ENCODE results near the gene IL23R.

IL23R gene

DNA sequence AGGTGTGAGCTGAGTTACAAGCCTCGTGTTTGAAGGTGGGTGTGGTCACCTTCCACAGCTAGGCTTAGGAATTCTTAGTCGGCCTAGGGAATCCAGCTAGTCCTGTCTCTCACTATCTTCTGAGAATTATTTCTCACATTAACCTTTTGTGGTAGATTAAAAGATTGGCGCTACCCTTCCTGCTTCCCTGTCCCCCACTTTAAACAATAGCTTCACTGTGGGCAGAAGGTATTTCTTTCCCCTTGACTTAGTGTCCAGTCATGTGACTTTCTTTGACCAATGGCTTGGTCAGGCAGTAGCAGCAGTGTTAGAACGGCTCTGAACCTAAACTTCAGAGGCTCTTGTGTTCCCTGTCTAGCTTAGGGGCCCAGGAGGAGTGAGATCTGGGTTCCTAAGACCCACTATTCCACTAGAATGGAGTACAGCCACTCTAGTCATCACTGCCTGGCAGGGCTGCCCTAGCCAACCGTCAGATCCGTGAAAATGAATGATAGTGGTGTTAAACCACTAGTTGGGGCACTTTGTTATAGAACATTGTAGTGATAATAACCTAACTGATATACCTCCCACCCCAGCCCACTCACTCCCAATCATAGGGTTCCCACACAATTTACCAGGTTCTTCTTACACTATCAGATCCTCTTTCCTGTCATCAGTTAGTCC is 17.6 kb upstream of the IL23R start:
- TF ChIP-seq Cebpa-rat (IDR thresholded peaks at IDR 0.05): no peak
- H3K4me2 ChIP-seq: no peak overlapping the region
- H3K27ac ChIP-seq: no peak overlapping the region
- H3K27me3 ChIP-seq: no peaks in the 10 kb centered on the region
- H4K20me1 ChIP-seq: no peaks in the 10 kb centered on the region
- H3K9me3 ChIP-seq: no peaks in the 10 kb centered on the region
- H3K4me1 ChIP-seq: no peaks in the 10 kb centered on the region
- no peak overlapping the region for H3K4me3 ChIP-seq
- no peak overlapping the region for H3K9ac ChIP-seq
- H3K36me3 ChIP-seq: no peaks in the 10 kb centered on the region

DNA sequence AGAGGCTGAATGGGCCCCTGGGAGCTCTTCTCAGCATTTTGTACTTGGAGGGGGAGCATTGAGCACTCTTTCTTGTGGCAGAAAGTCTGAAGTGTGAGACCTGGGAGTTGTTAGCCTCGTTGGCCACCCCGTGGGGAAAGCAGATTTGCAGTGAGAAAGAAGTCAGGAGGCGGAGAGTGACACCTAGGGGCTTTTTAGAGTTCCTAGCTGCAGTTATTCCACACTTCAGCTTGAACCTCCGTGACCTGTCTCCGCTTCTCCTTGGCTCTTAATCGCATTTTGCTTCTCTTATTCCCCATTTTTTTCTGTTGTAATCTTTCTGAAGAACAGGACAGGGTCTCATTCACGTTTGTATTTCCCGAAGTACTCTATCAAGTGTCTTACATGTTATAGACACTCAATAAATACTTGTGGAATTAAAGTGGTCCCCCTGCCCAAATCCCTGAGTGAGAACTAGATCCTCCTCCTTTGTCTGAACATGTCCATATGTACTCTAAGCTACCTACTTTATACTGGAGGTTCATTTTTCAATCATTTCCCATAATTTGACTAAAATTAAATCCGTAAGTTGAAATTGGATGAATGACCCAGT is 17.0 kb upstream of the IL23R start:
- no peaks in the 10 kb centered on the region for H3K27me3 ChIP-seq
- no peak overlapping the region for H3K4me2 ChIP-seq
- no peaks in the 10 kb centered on the region for H3K4me1 ChIP-seq
- H3K27ac ChIP-seq: no peak overlapping the region
- H3K36me3 ChIP-seq: no peaks in the 10 kb centered on the region
- TF ChIP-seq Cebpa-rat (IDR thresholded peaks at IDR 0.05): no peak
- H3K4me3 ChIP-seq: no peak overlapping the region
- H3K9me3 ChIP-seq: no peaks in the 10 kb centered on the region
- H4K20me1 ChIP-seq: no peaks in the 10 kb centered on the region
- no peak overlapping the region for H3K9ac ChIP-seq

- no peak overlapping the region for H3K27ac ChIP-seq
- H3K27me3 ChIP-seq: no peaks in the 10 kb centered on the region
- no peaks in the 10 kb centered on the region for H3K36me3 ChIP-seq
- H4K20me1 ChIP-seq: no peaks in the 10 kb centered on the region
- no peak for TF ChIP-seq Cebpa-rat (IDR thresholded peaks at IDR 0.05)
- no peak overlapping the region for H3K4me3 ChIP-seq
- no peak overlapping the region for H3K9ac ChIP-seq
- H3K9me3 ChIP-seq: no peaks in the 10 kb centered on the region
- H3K4me1 ChIP-seq: no peaks in the 10 kb centered on the region
- no peak overlapping the region for H3K4me2 ChIP-seq
Measured at GRCh38 chr1:67150931-67151330, 15.3 kb upstream of the IL23R start.

DNA sequence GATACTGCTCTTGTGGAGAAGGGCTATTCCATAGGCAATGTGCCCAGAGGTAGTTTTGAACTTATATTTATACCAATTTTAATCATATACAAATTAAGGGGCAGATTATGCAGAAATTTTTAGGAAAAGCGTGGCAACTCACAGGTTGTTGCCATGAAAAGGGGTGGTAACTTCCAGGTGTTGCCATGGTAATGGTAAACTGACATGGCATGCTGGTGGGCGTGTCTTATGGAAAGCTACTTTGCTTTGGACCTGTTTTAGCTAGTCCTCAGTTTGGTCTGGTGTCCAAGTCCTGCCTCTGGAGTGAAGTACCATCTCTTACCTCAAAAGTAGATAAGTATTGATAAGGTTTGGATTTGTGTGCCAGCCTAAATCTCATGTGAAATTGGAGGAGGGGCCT is 7.9 kb upstream of the IL23R start:
- TF ChIP-seq Cebpa-rat (IDR thresholded peaks at IDR 0.05): no peak
- no peaks in the 10 kb centered on the region for H3K27me3 ChIP-seq
- no peak overlapping the region for H3K4me2 ChIP-seq
- H3K9me3 ChIP-seq: no peaks in the 10 kb centered on the region
- no peak overlapping the region for H3K27ac ChIP-seq
- no peak overlapping the region for H3K9ac ChIP-seq
- H3K36me3 ChIP-seq: no peaks in the 10 kb centered on the region
- no peak overlapping the region for H3K4me3 ChIP-seq
- H3K4me1 ChIP-seq: no peaks in the 10 kb centered on the region
- no peaks in the 10 kb centered on the region for H4K20me1 ChIP-seq

GRCh38 chr1:67159233-67159632 is 7.0 kb upstream of the IL23R start:
- TF ChIP-seq Cebpa-rat (IDR thresholded peaks at IDR 0.05): no peak
- no peaks in the 10 kb centered on the region for H4K20me1 ChIP-seq
- H3K4me1 ChIP-seq: no peaks in the 10 kb centered on the region
- no peak overlapping the region for H3K4me3 ChIP-seq
- no peaks in the 10 kb centered on the region for H3K36me3 ChIP-seq
- H3K9me3 ChIP-seq: no peaks in the 10 kb centered on the region
- H3K9ac ChIP-seq: no peak overlapping the region
- no peak overlapping the region for H3K4me2 ChIP-seq
- no peak overlapping the region for H3K27ac ChIP-seq
- no peaks in the 10 kb centered on the region for H3K27me3 ChIP-seq

- no peaks in the 10 kb centered on the region for H3K27me3 ChIP-seq
- no peaks in the 10 kb centered on the region for H3K4me1 ChIP-seq
- H3K4me3 ChIP-seq: no peak overlapping the region
- H3K9me3 ChIP-seq: no peaks in the 10 kb centered on the region
- no peaks in the 10 kb centered on the region for H4K20me1 ChIP-seq
- no peak overlapping the region for H3K9ac ChIP-seq
- no peak for TF ChIP-seq Cebpa-rat (IDR thresholded peaks at IDR 0.05)
- H3K4me2 ChIP-seq: no peak overlapping the region
- H3K27ac ChIP-seq: no peak overlapping the region
- no peaks in the 10 kb centered on the region for H3K36me3 ChIP-seq
Measured at GRCh38 chr1:67162954-67163353, 3.3 kb upstream of the IL23R start.

- Histone ChIP-seq H3K27me3 (no peaks in the 10 kb centered on the region), H3K4me1 (peaks cover 6% of the 10 kb centered on the region), H3K27ac (no peak overlapping the region), H3K4me3 (no peak overlapping the region), H3K4me2 (no peak overlapping the region), H3K9me3 (no peaks in the 10 kb centered on the region), H3K36me3 (no peaks in the 10 kb centered on the region), H4K20me1 (no peaks in the 10 kb centered on the region), H3K9ac (no peak overlapping the region)
- TF ChIP-seq Cebpa-rat (IDR thresholded peaks at IDR 0.05): no peak
Measured at GRCh38 chr1:67165468-67166041, 699 bp upstream of the IL23R start.

DNA sequence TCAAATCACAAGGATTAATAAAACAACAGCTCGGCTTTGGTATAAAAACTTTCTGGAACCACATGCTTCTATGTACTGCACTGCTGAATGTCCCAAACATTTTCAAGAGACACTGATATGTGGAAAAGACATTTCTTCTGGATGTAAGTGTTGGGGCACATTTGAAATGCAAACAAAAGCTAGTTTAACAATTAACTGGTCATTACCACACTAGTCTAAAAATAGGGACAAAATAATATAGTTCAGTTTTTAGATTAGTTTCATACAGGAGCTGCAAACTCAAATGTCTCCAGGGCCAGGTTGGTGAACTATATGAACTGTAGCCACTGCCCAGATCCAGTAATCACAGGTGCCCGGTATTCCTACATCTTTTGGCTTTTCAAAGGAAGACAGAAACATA is 3.2 kb downstream of the IL23R start:
- Histone ChIP-seq H3K36me3 (no peaks in the 10 kb centered on the region), H3K4me2 (no peak overlapping the region), H3K4me1 (peaks cover 34% of the 10 kb centered on the region), H3K27me3 (no peaks in the 10 kb centered on the region), H3K9me3 (no peaks in the 10 kb centered on the region), H3K9ac (no peak overlapping the region), H4K20me1 (no peaks in the 10 kb centered on the region), H3K4me3 (no peak overlapping the region), H3K27ac (no peak overlapping the region)
- TF ChIP-seq Cebpa-rat (IDR thresholded peaks at IDR 0.05): no peak

- H3K4me3 ChIP-seq: no peak overlapping the region
- TF ChIP-seq Cebpa-rat (IDR thresholded peaks at IDR 0.05): no peak
- H3K36me3 ChIP-seq: no peaks in the 10 kb centered on the region
- H3K4me1 ChIP-seq: peaks cover 34% of the 10 kb centered on the region
- H4K20me1 ChIP-seq: no peaks in the 10 kb centered on the region
- H3K27me3 ChIP-seq: no peaks in the 10 kb centered on the region
- no peak overlapping the region for H3K27ac ChIP-seq
- H3K9ac ChIP-seq: no peak overlapping the region
- peak overlapping the region; percentile 61 for H3K4me2 ChIP-seq
- 0 out of 2 replicates have a peak, but pooled peaks cover 3% of the 10 kb centered on the region for H3K9me3 ChIP-seq
Measured at GRCh38 chr1:67169932-67170331, 3.7 kb downstream of the IL23R start.

GRCh38 chr1:67170751-67171573 is 4.7 kb downstream of the IL23R start:
- no peak for TF ChIP-seq Cebpa-rat (IDR thresholded peaks at IDR 0.05)
- peak overlapping the region; percentile 61 for H3K4me2 ChIP-seq

More at GRCh38 chr1:67170751-67171573, 4.7 kb downstream of the IL23R start:
- H3K9me3 ChIP-seq: 0 out of 2 replicates have a peak, but pooled peaks cover 5% of the 10 kb centered on the region
- peaks cover 34% of the 10 kb centered on the region for H3K4me1 ChIP-seq
- H3K27ac ChIP-seq: no peak overlapping the region
- H3K27me3 ChIP-seq: no peaks in the 10 kb centered on the region
- H3K4me3 ChIP-seq: no peak overlapping the region
- H4K20me1 ChIP-seq: no peaks in the 10 kb centered on the region
- H3K9ac ChIP-seq: no peak overlapping the region
- no peaks in the 10 kb centered on the region for H3K36me3 ChIP-seq

Data from BLaER1 (cell line).